IPS DF 6.9 (cell line): ENCODE data around the gene MAPKAPK2.
"Not testable (repeated sequence)": the region's sequence is repeated elsewhere in the genome, so short reads cannot be mapped to it uniquely, and the experiment has no call there.

Experiments
- DNase-seq: peaks from one replicate; pipeline ENCODE4 v3.0.0-alpha.2; 2013; ENCODE audit warnings: low read depth, low spot score
- H3K27ac ChIP-seq: one replicate; pipeline ENCODE4 v1.5.1; 2013; ENCODE audit warnings: low read length, control low read depth
- H3K27me3 ChIP-seq: 2 replicates; pipeline ENCODE4 v1.6.1; 2013; ENCODE audit warnings: mild to moderate bottlenecking, low read length; ENCODE audit not compliant: control insufficient read depth, insufficient read depth
- H3K36me3 ChIP-seq: 2 replicates; pipeline ENCODE4 v1.6.1; 2013; ENCODE audit warnings: low read length; ENCODE audit not compliant: control insufficient read depth, insufficient read depth
- H3K4me1 ChIP-seq: 2 replicates; pipeline ENCODE4 v1.6.1; 2013; ENCODE audit warnings: low read length; ENCODE audit not compliant: control insufficient read depth, insufficient read depth
- H3K4me3 ChIP-seq: 2 replicates; pipeline ENCODE4 v1.5.1; 2013; ENCODE audit warnings: mild to moderate bottlenecking, low read length
- H3K9me3 ChIP-seq: 2 replicates; pipeline ENCODE4 v1.6.1; 2013; ENCODE audit warnings: low read length, inconsistent platforms; ENCODE audit not compliant: control insufficient read depth, insufficient read depth
- WGBS: extraction: QIAGEN DNeasy Blood & Tissue Kit; methylation state at CpG from one replicate; pipeline ENCODE4 v1.1.7; 2013; ENCODE audit warnings: mixed read lengths, missing lambda C conversion rate; ENCODE audit not compliant: insufficient read length, insufficient coverage; 5-methylcytosine and 5-hydroxymethylcytosine counted together

MAPKAPK2 gene

DNA sequence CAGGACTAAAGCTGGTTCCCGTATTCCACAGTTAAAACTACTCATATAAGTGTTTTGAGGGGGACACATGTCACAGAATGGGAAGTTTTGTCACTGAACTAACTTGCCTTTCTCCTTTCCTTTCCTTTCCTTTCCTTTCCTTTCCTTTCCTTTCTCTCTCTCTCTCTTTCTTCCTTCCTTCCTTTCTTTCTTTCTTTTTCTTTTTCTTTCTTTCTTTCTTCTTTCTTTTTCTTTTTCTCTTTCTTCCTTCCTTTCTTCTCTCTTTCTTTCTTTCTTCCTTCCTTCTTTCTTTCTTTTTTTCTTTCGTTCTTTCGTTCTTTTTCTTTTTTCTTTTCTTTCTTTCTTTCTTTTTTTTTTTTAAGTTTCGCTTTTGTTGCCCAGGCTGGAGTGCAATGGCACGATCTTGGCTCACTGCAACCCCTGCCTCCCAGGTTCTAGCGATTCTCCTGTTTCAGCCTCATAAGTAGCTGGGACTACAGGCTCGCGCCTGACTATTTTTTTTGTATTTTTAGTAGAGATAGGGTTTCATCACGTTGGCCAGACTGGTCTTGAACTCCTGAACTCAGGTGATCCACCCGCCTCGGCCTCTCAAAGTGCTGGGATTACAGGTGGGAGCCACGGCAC, 78.1 kb downstream of the MAPKAPK2 start:
- not testable (repeated sequence) for H3K27ac ChIP-seq, H3K4me1 ChIP-seq, H3K4me3 ChIP-seq, DNase-seq, H3K9me3 ChIP-seq, H3K27me3 ChIP-seq, H3K36me3 ChIP-seq
- WGBS, result 100% methylated on average over 2 of the region's 12 CpGs

DNA sequence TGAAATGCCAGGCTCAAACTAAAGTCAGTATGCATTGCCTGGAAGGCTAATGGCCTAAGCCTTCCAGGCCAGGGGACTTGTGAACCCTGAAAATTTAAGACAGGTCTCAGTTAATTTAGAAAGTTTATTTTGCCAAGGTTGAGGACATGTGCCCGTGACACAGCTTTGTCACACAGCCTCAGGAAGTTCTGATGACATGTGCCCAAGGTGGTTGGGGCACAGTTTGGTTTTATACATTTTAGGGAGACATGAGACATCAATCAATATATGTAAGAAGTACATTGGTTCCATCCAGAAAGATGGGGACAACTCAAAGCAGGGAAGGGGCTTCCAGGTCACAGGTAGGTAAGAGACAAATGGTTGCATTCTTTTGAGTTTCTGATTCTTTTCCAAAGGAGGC, 81.1 kb downstream of the MAPKAPK2 start:
- not testable (repeated sequence) for H3K27ac ChIP-seq, H3K9me3 ChIP-seq, DNase-seq, H3K36me3 ChIP-seq, H3K4me1 ChIP-seq, H3K27me3 ChIP-seq, H3K4me3 ChIP-seq
- no CpG with 5 or more reads among the region's 1 CpG for WGBS

DNA sequence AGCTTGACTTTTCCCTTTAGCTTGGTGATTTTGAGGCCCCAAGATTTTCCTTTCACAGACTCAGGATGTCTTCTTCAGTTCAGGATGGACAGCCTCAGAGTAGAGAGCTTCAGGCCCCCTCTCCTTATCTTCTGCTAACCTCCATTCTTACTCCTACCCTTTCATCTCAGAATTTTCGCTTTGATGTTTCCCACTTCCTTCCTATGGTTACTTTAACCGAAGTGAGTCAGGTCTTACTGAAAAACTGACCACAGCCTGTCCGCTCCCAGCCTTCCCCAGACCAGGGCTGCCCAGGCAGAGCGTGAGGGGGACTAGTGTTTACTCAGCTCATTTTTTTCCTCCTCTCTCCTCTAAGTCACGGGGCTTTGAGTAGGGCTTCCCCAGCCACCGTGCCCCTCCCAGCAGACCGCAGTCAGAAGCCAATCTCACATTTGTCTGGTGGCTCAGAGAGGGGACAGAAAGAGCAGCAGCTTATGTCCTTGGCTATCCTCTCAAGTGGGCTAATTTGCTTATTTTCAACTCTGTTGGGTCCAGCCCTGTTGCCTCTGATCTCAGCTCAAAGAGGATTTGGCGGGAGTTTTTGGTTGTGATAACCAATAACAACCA, 81.6 kb downstream of the MAPKAPK2 start:
- Histone ChIP-seq H3K27me3 (no peaks in the 10 kb centered on the region), H3K36me3 (no peaks in the 10 kb centered on the region), H3K4me1 (peaks cover 1% of the 10 kb centered on the region), H3K27ac (no peak overlapping the region), H3K4me3 (no peak overlapping the region), H3K9me3 (no peaks in the 10 kb centered on the region)
- DNase-seq, result no peak
- WGBS, result no CpG with 5 or more reads among the region's 8 CpGs

DNA sequence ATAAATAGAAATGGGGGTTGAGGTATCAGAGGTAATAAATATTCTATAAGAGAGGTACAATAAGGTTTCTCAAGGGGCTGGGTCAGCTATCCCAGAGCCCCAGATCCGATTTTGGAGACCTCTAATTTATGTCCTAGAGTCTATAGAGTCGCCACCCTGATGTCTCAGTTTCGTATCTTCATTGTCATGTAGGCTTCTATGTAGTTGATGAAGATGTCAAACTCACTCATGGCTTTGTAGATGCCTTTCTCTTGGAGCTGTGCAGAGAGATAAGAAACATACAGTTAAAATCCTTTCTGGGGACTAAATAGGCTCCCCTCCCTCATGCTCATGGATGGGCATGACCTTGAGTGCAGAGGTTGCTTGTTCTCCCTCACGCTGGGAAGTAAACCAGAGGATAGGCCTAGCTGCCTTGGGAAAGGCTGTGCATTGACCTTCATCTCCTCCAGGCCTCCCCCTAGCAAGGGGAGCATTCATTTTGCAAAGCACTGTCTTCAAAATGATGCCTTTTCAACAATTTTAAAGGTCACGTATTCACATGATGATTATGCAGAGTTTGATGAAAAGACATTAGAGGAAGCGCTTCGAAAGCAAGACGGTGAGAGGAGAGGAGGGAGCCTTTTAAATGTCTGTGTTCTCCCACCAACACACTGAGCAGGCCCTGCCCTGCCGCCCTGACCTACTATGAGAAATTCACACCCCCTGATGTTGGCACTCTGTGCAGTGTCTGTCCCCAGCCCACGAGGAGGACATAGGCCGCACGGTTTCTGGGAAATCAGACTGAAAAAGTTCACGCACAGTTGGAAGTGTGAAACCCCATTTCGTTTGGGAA, 84.0 kb downstream of the MAPKAPK2 start:
- H3K27ac ChIP-seq, result no peak overlapping the region
- no CpG with 5 or more reads among the region's 14 CpGs for WGBS
- H3K9me3 ChIP-seq, result no peaks in the 10 kb centered on the region
- H3K36me3 ChIP-seq, result no peaks in the 10 kb centered on the region
- H3K27me3 ChIP-seq, result no peaks in the 10 kb centered on the region
- peaks cover 1% of the 10 kb centered on the region for H3K4me1 ChIP-seq
- no peak for DNase-seq
- H3K4me3 ChIP-seq, result no peak overlapping the region

DNA sequence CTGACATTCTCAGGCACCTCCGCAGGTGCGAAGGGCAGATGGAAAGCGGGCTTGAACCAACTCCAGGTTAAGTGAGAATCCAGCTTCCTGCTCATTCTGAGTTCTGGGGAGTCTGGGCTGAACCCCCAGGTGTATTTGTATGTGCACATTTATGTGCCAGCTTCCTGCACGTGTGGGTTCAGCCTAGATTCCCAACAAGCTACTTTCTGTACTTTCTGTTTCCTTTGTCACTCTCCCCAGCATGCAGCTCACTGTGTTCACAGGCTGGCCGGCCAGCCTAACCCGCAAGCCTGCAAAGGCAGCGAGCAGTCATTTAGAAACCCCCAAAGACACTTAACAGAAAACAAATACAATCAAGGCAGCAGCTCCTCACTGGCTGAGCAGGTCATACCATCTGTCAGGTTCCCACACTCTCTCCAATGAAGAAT, 84.6 kb downstream of the MAPKAPK2 start:
- H3K4me3 ChIP-seq, result no peak overlapping the region
- H3K4me1 ChIP-seq, result peaks cover 1% of the 10 kb centered on the region
- WGBS, result no CpG with 5 or more reads among the region's 7 CpGs
- H3K27me3 ChIP-seq, result no peaks in the 10 kb centered on the region
- H3K36me3 ChIP-seq, result no peaks in the 10 kb centered on the region
- H3K27ac ChIP-seq, result no peak overlapping the region
- no peak for DNase-seq
- no peaks in the 10 kb centered on the region for H3K9me3 ChIP-seq

DNA sequence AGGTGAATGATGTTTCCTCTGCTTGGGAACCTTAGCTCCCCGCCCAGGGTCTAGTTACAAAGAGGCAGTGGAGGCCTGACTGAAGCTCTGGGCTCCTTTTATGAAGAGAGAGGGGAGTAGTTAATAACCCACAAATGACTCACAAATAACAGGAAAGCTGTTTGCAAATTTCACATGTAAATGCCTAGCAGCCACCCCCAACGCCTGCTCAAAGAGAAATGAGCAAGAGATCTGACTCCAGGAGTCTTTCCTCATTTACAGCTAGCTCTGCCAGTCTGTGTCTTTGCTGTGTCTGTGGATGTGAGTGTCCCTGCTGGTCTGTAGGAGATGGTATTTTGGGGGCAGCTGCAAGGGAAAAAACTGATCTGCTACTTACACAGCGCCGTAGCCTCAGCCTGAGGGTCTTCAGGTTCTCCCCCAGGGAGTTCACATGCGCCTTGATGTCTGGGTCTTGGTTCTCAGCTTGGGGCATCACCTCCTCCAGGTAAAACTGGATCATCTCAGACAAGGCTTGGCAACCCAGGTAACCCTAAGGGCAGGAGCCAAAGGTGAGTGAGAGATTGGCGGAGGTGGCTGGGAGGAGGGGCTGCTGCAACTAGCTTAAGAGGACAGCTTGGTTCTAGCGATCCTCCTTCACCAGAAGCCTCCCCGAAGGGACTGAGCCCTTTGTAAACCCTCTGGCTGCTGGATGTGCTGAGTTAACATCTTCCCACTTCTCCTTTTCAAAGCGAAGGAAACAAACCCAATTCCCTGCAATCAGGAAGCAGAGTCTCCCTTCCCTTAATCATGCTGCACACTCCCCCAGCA, 86.0 kb downstream of the MAPKAPK2 start, which contains the start of gene IL19:
TSS of gene IL19 (plus strand) at position 243 of the 807 bp plus-strand sequence. CDS start 65,890 bp downstream, outside the sequence.
- Histone ChIP-seq H3K4me3 (no peak within 1 kb of the TSS), H3K4me1 (peaks cover 1% of the 10 kb centered on the region), H3K36me3 (no peaks in the 10 kb centered on the region), H3K27ac (no peak within 1 kb of the TSS), H3K9me3 (no peaks in the 10 kb centered on the region), H3K27me3 (no peaks in the 10 kb centered on the region)
- no CpG with 5 or more reads among the region's 9 CpGs for WGBS
- no peak for DNase-seq

DNA sequence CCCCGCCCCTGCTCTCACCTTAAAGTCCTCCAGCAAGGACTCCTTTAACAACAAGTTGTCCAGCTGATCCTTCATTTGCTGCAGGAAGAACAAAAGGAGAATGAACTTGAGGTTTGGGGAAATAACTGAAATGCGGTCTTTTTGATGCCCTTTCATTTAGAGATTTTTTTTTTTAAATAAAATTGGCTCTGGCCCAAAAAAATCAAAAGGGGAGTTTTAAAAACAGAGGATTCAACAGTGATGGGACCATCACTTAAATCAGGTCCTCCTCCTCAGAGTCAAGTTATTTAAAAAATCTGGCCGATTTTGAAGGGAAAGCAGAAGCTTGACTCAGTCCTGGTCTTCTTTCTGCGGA, 86.6 kb downstream of the MAPKAPK2 start:
- WGBS, result no CpG with 5 or more reads among the region's 4 CpGs
- H3K27me3 ChIP-seq, result no peaks in the 10 kb centered on the region

DNA sequence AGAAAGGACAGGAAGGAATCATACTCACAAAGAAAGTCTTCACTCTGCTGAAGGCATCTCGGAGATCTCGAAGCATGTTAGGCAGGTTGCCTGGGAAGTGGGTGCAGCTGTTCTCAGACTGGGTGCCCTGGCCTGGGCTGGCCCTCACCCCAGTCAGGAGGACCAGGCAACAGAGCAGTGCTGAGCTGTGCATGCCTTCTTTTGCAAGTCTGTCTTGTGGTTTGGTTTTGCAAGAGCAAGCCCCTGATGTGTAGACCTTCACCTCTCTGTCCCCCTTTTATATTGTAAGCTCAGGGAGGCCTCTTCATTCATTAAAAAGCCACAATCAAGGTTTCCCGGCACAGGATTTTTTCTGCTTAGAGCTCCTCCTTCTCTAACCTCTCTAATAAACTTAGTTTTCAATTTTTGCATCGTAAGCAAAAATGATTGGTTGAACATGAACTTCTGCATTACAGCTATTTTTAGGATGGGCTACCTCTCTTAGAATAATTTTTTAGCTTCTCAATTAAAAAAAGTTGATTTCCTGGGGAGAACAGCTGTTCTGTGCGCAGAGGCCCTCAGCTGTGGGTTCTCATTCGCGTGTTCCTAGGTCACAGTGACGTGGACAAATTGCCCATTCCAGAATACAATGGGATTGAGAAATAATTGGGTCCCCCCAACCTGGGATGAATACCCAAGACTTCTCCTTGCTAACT, 87.7 kb downstream of the MAPKAPK2 start, which contains the start of gene IL10:
TSS of gene IL10 (minus strand) at position 252 of the 695 bp plus-strand sequence. CDS start at position 193, 59 bp downstream.
- Histone ChIP-seq H3K36me3 (no peaks in the 10 kb centered on the region), H3K27me3 (no peaks in the 10 kb centered on the region), H3K9me3 (no peaks in the 10 kb centered on the region), H3K4me1 (peaks cover 1% of the 10 kb centered on the region; the same call in 1 of the 2 replicates), H3K4me3 (no peak within 1 kb of the TSS), H3K27ac (no peak within 1 kb of the TSS)
- no CpG with 5 or more reads among the region's 8 CpGs for WGBS
- no peak for DNase-seq

More for the DNA sequence above, 86.6 kb downstream of the MAPKAPK2 start:
- Histone ChIP-seq H3K27ac (no peak overlapping the region), H3K4me1 (peaks cover 1% of the 10 kb centered on the region), H3K4me3 (no peak overlapping the region), H3K9me3 (no peaks in the 10 kb centered on the region), H3K36me3 (no peaks in the 10 kb centered on the region)
- no peak for DNase-seq

DNA sequence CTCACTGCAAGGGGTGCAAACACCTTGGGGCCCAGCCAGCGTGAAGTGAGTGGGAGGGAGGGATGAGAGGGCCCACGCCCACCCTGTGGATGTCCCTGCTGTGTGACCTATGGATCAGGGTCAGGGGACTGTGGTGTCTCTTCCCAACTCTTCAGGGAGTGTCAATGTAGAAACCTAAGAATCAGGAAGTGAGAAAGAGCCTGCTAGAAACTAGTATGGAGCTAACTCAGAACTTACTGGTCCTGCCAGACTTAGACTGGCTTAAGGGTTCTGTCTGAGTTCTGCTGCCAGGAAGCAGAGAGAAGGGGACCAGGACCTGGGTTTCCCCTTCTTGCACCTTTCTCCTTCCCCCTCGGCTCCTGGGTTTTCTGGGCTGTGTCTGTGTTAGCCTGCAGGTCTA, 89.4 kb downstream of the MAPKAPK2 start:
- Histone ChIP-seq H3K27ac (no peak overlapping the region), H3K36me3 (no peaks in the 10 kb centered on the region), H3K4me1 (peaks cover 1% of the 10 kb centered on the region; the same call in 1 of the 2 replicates), H3K27me3 (no peaks in the 10 kb centered on the region), H3K9me3 (no peaks in the 10 kb centered on the region), H3K4me3 (no peak overlapping the region)
- no peak for DNase-seq
- WGBS, result no CpG with 5 or more reads among the region's 3 CpGs
